GM12891 (cell line): ENCODE measurements around the gene FADS6.

Experiments
- PAX5 ChIP-seq: IDR thresholded peaks from 2 replicates; pipeline ENCODE4 v1.6.1; 2011; ENCODE audit warnings: low read length, moderate library complexity, mild to moderate bottlenecking; ENCODE audit not compliant: insufficient read depth, severe bottlenecking
- POLR2A ChIP-seq: IDR thresholded peaks from 2 replicates; pipeline ENCODE4 v1.6.1; 2011; ENCODE audit warnings: low read depth, low read length, control low read depth
- POLR2AphosphoS5 ChIP-seq: IDR thresholded peaks from 2 replicates; pipeline ENCODE4 v1.6.1; 2011; ENCODE audit warnings: low read depth, low read length, control low read depth
- POU2F2 ChIP-seq: IDR thresholded peaks from 2 replicates; pipeline ENCODE4 v1.6.1; 2011; ENCODE audit warnings: low read depth, mild to moderate bottlenecking, control low read depth, low read length, moderate library complexity
- SPI1 ChIP-seq: IDR thresholded peaks from 2 replicates; pipeline ENCODE4 v1.6.1; 2011; ENCODE audit warnings: low read depth, low read length, control low read depth
- TAF1 ChIP-seq: IDR thresholded peaks from 2 replicates; pipeline ENCODE4 v1.6.1; 2011; ENCODE audit warnings: low read depth, low read length, control low read depth

- no peak for TF ChIP-seq POLR2A
- TF ChIP-seq PAX5, result no peak
- TF ChIP-seq TAF1, result no peak
- TF ChIP-seq POLR2AphosphoS5, result no peak
- no peak for TF ChIP-seq SPI1
- TF ChIP-seq POU2F2, result no peak
Measured at GRCh38 chr17:74875155-74875976, 18.1 kb downstream of the FADS6 start.
